Vagina (tissue), 2 donors: ENCODE measurements around the gene TAB3. TPM values are rescaled to one million over a fixed set of nuclear protein-coding genes. Genes with fewer than 3 reads are reported as not detected.

Experiments used
- DNase-seq, 2 donors: peaks; one replicate each; pipeline ENCODE4 v3.0.0-alpha.2; 2017; ENCODE audit errors: extremely low spot score in 2 of 2
- H3K27ac ChIP-seq: fragments of 200-600 bp; sonication (generic); one replicate; pipeline ENCODE4 v1.5.1; 2019
- H3K27me3 ChIP-seq: fragments of 200-600 bp; sonication (generic); one replicate; pipeline ENCODE4 v1.5.1; 2019
- H3K36me3 ChIP-seq, 2 donors: fragments of 200-600 bp; sonication (generic); one replicate each; pipeline ENCODE4 v1.5.1; 2017 to 2019
- H3K4me1 ChIP-seq: fragments of 200-600 bp; sonication (generic); one replicate; pipeline ENCODE4 v1.5.1; 2019
- H3K4me3 ChIP-seq, 2 donors: fragments of 200-600 bp; sonication (generic); 1 replicate in 1 of 2; 2 replicates in 1 of 2; pipeline ENCODE4 v1.5.1; 2016 to 2019
- H3K9me3 ChIP-seq: fragments of 200-600 bp; sonication (generic); one replicate; pipeline ENCODE4 v1.5.1; 2019
- CTCF ChIP-seq, 3 experiments: fragments of 450-650 bp in 2 of 3; fragments of 200-600 bp in 1 of 3; sonication (generic) in 1 of 3; IDR thresholded peaks; one replicate each; pipeline ENCODE4 v1.5.1; 2017 to 2019; ENCODE audit warnings: antibody characterized with exemption in 3 of 3, mild to moderate bottlenecking in 2 of 3, moderate library complexity in 2 of 3
- POLR2A ChIP-seq, 2 donors: fragments of 450-650 bp; IDR thresholded peaks; one replicate each; pipeline ENCODE4 v1.6.1; 2017; ENCODE audit warnings: antibody characterized with exemption in 2 of 2, mild to moderate bottlenecking in 2 of 2, moderate library complexity in 2 of 2
- POLR2AphosphoS5 ChIP-seq, 2 donors: sonication (generic); formaldehyde crosslinking; IDR thresholded peaks; one replicate each; pipeline ENCODE4 v1.9.0; 2017; ENCODE audit warnings: antibody characterized with exemption in 2 of 2, mild to moderate bottlenecking in 2 of 2, low read depth in 1 of 2; ENCODE audit not compliant: insufficient read depth in 1 of 2
- intact Hi-C: fragments of 100-400 bp; cut with DNase I; formaldehyde crosslinking; loops from one replicate; pipeline ENCODE4 v1.15.1; 2023
- total RNA-seq: library from RNA; depleted of rRNA; stranded (reverse); fragments of >200 nt; gene quantifications from one replicate; pipeline ENCODE4 v1.2.3, GENCODE V29; 2016

The TAB3 gene
- total RNA-seq, 1 donor from 2014 or later = 18.4 TPM

- no peak for TF ChIP-seq CTCF (IDR thresholded peaks at IDR 0.05)
- no peak for TF ChIP-seq POLR2AphosphoS5 (IDR thresholded peaks at IDR 0.05; ENCODE audit: insufficient read depth in 1 of 2, low read depth in 1 of 2)
- TF ChIP-seq POLR2A (IDR thresholded peaks at IDR 0.05) = no peak
- H3K36me3 ChIP-seq = no peaks in the 10 kb centered on the region
- no peaks in the 10 kb centered on the region for H3K27me3 ChIP-seq
- intact Hi-C loops = no loop called here
- no peaks in the 10 kb centered on the region for H3K9me3 ChIP-seq
- no peak overlapping the region for H3K27ac ChIP-seq
- H3K4me1 ChIP-seq = no peaks in the 10 kb centered on the region
- peak; percentile 84 to 91 for DNase-seq
- H3K4me3 ChIP-seq = no peak overlapping the region
Observed at GRCh38 chrX:30795981-30796958, 92.8 kb downstream of the TAB3 start.

- H3K4me3 ChIP-seq = no peak overlapping the region
- intact Hi-C loops = no loop called here
- TF ChIP-seq POLR2AphosphoS5 (IDR thresholded peaks at IDR 0.05; ENCODE audit: insufficient read depth in 1 of 2, low read depth in 1 of 2) (no peak), POLR2A (IDR thresholded peaks at IDR 0.05) (no peak), CTCF (IDR thresholded peaks at IDR 0.05) (no peak)
- DNase-seq = no peak
- H3K4me1 ChIP-seq = no peaks in the 10 kb centered on the region
- no peak overlapping the region for H3K27ac ChIP-seq
- H3K27me3 ChIP-seq = no peaks in the 10 kb centered on the region
- no peaks in the 10 kb centered on the region for H3K9me3 ChIP-seq
- H3K36me3 ChIP-seq = no peaks in the 10 kb centered on the region
Observed at GRCh38 chrX:30794497-30794896, 94.6 kb downstream of the TAB3 start.

DNA sequence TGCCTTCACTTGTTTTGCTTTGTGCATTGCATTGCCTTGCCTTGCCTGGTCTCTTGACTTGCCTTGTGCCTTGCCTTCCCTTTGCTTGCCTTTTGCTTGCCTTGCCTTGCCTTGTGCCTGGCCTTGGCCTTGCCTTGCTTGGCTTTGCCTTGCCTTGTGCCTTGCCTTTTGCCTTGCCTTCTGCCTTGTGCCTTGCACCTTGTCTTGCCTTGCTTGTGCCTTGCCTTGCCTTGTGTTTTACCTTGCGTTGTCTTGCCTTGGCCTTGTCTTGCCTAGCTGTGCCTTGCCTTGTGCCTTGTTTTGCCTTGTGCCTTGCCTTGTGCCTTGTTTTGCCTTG, 95.3 kb downstream of the TAB3 start:
- TF ChIP-seq POLR2A (IDR thresholded peaks at IDR 0.05) (no peak), CTCF (IDR thresholded peaks at IDR 0.05) (no peak), POLR2AphosphoS5 (IDR thresholded peaks at IDR 0.05; ENCODE audit: insufficient read depth in 1 of 2, low read depth in 1 of 2) (no peak)
- H3K9me3 ChIP-seq = no peaks in the 10 kb centered on the region
- no peaks in the 10 kb centered on the region for H3K27me3 ChIP-seq
- H3K36me3 ChIP-seq = no peaks in the 10 kb centered on the region
- no peak overlapping the region for H3K27ac ChIP-seq
- intact Hi-C loops = no loop called here
- no peaks in the 10 kb centered on the region for H3K4me1 ChIP-seq
- DNase-seq = peak in 1 of 2 donors; percentile 83
- no peak overlapping the region for H3K4me3 ChIP-seq

DNA sequence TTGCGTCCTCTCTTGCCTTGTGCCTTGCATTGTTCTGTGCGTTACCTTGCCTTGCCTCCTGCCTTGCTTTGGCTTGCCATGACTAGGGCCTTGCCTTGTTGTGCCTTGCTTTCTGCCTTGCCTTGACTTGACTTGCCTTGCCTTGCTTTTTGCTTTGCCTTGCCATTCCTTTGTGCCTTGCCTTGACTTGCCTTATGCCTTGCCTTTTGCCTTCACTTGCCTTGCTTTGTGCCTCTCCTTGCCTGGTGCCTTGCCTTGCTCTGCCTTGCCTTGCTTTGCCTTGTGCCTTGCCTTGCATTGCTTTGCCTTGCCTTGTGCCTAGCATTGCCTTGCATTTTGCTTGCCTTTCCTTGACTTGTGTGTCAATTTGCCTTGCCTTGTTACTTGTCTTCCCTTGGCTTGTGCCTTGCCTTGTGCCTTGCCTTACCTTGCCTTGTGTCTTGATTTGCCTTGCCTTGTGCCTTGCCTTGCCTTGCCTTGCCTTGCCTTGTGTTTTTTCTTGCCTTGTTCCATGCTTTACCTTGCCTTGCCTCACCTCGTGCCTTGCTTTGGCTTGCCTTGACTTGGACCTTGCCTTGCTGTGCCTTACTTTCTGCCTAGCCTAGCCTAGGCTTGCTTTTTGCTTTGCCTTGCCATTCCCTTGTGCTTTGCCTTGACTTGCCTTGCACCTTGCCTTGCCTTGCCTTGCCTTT, 95.8 kb downstream of the TAB3 start:
- no peaks in the 10 kb centered on the region for H3K9me3 ChIP-seq
- peak in 1 of 2 donors; percentile 80 for DNase-seq

More for the DNA sequence above, 95.8 kb downstream of the TAB3 start:
- no peak overlapping the region for H3K4me3 ChIP-seq
- H3K4me1 ChIP-seq = no peaks in the 10 kb centered on the region
- no peak overlapping the region for H3K27ac ChIP-seq
- TF ChIP-seq CTCF (IDR thresholded peaks at IDR 0.05) (no peak), POLR2AphosphoS5 (IDR thresholded peaks at IDR 0.05; ENCODE audit: insufficient read depth in 1 of 2, low read depth in 1 of 2) (no peak), POLR2A (IDR thresholded peaks at IDR 0.05) (no peak)
- H3K36me3 ChIP-seq = no peaks in the 10 kb centered on the region
- intact Hi-C loops = no loop called here
- H3K27me3 ChIP-seq = no peaks in the 10 kb centered on the region
